ENCODE measurements around the gene EYA3.

DNA sequence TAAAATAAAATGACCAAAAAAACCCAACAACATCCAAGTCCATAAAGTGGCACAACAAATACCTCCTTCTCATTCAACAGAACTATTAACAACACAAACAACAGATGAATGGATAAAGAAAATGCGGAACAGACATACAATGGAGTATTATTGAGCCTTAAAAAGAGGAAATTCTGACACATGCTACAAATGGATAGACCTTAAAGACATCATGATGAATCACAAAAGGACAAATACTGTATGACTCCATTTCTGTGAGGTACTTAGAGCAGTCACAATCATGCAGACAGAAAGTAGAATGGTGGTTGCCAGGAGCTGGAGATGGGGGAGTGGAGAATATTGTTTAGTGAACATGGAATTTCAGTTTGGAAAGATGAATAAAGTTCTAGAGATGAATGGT, 42.6 kb downstream of the EYA3 start:
- TF ChIP-seq, protein P1, sequence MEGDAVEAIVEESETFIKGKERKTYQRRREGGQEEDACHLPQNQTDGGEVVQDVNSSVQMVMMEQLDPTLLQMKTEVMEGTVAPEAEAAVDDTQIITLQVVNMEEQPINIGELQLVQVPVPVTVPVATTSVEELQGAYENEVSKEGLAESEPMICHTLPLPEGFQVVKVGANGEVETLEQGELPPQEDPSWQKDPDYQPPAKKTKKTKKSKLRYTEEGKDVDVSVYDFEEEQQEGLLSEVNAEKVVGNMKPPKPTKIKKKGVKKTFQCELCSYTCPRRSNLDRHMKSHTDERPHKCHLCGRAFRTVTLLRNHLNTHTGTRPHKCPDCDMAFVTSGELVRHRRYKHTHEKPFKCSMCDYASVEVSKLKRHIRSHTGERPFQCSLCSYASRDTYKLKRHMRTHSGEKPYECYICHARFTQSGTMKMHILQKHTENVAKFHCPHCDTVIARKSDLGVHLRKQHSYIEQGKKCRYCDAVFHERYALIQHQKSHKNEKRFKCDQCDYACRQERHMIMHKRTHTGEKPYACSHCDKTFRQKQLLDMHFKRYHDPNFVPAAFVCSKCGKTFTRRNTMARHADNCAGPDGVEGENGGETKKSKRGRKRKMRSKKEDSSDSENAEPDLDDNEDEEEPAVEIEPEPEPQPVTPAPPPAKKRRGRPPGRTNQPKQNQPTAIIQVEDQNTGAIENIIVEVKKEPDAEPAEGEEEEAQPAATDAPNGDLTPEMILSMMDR (IDR thresholded peaks at IDR 0.05) = no peak
- TF ChIP-seq ZFX (IDR thresholded peaks at IDR 0.05; ENCODE audit: borderline replicate concordance) = no peak

Data from 22Rv1 (cell line).